ENCODE results near the gene GID4.

DNA sequence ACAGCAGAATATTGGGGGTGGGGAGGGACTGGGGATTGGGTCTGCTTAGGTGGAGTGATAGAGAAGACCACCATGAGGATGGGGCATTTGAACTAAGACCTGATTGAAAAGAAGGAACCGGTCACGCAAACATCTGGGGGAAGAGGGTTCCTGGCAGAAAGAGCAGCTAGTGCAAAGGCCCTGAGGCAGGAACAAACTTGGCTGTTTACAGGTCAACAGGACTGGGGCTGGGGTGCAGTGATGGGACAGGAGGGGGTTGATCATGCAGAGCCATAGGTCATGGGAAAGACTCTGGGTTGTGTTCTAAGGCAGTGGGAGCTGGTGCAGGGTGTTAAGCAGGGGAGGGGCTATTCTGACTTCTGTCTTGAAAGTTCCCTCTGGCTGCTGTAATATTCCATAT, 50.4 kb downstream of the GID4 start:
- TF ChIP-seq, protein P1, sequence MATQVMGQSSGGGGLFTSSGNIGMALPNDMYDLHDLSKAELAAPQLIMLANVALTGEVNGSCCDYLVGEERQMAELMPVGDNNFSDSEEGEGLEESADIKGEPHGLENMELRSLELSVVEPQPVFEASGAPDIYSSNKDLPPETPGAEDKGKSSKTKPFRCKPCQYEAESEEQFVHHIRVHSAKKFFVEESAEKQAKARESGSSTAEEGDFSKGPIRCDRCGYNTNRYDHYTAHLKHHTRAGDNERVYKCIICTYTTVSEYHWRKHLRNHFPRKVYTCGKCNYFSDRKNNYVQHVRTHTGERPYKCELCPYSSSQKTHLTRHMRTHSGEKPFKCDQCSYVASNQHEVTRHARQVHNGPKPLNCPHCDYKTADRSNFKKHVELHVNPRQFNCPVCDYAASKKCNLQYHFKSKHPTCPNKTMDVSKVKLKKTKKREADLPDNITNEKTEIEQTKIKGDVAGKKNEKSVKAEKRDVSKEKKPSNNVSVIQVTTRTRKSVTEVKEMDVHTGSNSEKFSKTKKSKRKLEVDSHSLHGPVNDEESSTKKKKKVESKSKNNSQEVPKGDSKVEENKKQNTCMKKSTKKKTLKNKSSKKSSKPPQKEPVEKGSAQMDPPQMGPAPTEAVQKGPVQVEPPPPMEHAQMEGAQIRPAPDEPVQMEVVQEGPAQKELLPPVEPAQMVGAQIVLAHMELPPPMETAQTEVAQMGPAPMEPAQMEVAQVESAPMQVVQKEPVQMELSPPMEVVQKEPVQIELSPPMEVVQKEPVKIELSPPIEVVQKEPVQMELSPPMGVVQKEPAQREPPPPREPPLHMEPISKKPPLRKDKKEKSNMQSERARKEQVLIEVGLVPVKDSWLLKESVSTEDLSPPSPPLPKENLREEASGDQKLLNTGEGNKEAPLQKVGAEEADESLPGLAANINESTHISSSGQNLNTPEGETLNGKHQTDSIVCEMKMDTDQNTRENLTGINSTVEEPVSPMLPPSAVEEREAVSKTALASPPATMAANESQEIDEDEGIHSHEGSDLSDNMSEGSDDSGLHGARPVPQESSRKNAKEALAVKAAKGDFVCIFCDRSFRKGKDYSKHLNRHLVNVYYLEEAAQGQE (IDR thresholded peaks at IDR 0.05), result no peak
- TF ChIP-seq RAD21 (IDR thresholded peaks at IDR 0.05) (no peak), SP1 (IDR thresholded peaks at IDR 0.05) (no peak), TAF1 (conservative IDR thresholded peaks at IDR 0.05) (no peak), HNF4G (IDR thresholded peaks at IDR 0.05) (no peak), FOXA2 (IDR thresholded peaks at IDR 0.05) (no peak), EGR1 (IDR thresholded peaks at IDR 0.05; ENCODE audit: low read depth in 2 of 2) (no peak), GABPA (IDR thresholded peaks at IDR 0.05 in 1 of 2, conservative IDR thresholded peaks at IDR 0.05 in 1 of 2) (no peak), YY1 (IDR thresholded peaks at IDR 0.05) (no peak), FOXA1 (IDR thresholded peaks at IDR 0.05) (no peak), JUND (IDR thresholded peaks at IDR 0.05) (no peak)
- TF ChIP-seq, protein P2, sequence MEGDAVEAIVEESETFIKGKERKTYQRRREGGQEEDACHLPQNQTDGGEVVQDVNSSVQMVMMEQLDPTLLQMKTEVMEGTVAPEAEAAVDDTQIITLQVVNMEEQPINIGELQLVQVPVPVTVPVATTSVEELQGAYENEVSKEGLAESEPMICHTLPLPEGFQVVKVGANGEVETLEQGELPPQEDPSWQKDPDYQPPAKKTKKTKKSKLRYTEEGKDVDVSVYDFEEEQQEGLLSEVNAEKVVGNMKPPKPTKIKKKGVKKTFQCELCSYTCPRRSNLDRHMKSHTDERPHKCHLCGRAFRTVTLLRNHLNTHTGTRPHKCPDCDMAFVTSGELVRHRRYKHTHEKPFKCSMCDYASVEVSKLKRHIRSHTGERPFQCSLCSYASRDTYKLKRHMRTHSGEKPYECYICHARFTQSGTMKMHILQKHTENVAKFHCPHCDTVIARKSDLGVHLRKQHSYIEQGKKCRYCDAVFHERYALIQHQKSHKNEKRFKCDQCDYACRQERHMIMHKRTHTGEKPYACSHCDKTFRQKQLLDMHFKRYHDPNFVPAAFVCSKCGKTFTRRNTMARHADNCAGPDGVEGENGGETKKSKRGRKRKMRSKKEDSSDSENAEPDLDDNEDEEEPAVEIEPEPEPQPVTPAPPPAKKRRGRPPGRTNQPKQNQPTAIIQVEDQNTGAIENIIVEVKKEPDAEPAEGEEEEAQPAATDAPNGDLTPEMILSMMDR (IDR thresholded peaks at IDR 0.05; ENCODE audit: low read depth, low read length, missing input control), result no peak
- TF ChIP-seq, protein P3, sequence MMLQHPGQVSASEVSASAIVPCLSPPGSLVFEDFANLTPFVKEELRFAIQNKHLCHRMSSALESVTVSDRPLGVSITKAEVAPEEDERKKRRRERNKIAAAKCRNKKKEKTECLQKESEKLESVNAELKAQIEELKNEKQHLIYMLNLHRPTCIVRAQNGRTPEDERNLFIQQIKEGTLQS (IDR thresholded peaks at IDR 0.05), result no peak
- TF ChIP-seq, protein P4, sequence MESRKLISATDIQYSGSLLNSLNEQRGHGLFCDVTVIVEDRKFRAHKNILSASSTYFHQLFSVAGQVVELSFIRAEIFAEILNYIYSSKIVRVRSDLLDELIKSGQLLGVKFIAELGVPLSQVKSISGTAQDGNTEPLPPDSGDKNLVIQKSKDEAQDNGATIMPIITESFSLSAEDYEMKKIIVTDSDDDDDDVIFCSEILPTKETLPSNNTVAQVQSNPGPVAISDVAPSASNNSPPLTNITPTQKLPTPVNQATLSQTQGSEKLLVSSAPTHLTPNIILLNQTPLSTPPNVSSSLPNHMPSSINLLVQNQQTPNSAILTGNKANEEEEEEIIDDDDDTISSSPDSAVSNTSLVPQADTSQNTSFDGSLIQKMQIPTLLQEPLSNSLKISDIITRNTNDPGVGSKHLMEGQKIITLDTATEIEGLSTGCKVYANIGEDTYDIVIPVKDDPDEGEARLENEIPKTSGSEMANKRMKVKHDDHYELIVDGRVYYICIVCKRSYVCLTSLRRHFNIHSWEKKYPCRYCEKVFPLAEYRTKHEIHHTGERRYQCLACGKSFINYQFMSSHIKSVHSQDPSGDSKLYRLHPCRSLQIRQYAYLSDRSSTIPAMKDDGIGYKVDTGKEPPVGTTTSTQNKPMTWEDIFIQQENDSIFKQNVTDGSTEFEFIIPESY (IDR thresholded peaks at IDR 0.05), result no peak
